ENCODE measurements around the gene FILIP1L. TPM values are rescaled to one million over a fixed set of nuclear protein-coding genes. Genes with fewer than 3 reads are reported as not detected.

Gene FILIP1L
- polyA plus RNA-seq, 1 donor (not counting 4 experiments of a cell fraction or from before 2014, with no cell fraction given): 14.7 TPM

DNA sequence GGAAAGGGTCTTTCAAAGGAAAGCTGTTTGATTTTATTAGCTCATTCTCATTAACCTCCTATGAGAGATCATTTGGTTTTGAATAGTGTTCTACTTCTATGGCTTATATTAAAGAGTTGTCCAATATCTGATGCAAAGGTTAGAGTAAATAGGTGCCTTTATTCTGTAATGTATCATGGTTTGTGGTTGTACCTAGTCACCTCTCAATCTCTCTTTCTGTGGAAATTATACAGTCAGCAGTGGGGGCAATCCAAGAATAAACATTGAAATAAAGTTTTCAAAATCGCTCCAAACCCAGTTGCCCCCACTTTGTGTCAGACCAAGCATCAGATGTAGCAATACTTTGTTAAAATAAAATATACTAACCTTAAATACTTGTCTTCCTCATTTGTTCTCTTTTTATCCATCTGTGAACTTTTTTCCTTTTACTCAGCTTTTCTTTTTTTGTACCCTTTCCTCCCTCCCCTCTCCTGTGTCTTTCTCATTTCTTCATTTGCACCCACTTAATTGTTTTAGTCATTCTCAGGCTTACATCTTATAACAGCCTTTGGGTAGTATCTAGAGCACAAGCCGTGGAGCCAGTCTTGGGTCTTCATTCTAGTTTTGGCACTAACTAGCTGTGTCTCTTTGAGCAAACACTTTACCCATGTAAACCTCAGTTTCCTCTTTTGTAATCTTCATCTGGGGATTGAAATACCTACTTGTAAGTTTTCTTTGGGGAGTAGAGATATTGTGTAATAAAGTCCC is 279.9 kb downstream of the FILIP1L start:
- no peak overlapping the region for H3K9ac ChIP-seq (ENCODE audit: control insufficient read depth, extremely low read depth, insufficient read depth, low read length)
- H3K4me1 ChIP-seq (ENCODE audit: control insufficient read depth, extremely low read depth, insufficient read depth, low read length): peaks cover 4% of the 10 kb centered on the region
- TF ChIP-seq, protein P1, sequence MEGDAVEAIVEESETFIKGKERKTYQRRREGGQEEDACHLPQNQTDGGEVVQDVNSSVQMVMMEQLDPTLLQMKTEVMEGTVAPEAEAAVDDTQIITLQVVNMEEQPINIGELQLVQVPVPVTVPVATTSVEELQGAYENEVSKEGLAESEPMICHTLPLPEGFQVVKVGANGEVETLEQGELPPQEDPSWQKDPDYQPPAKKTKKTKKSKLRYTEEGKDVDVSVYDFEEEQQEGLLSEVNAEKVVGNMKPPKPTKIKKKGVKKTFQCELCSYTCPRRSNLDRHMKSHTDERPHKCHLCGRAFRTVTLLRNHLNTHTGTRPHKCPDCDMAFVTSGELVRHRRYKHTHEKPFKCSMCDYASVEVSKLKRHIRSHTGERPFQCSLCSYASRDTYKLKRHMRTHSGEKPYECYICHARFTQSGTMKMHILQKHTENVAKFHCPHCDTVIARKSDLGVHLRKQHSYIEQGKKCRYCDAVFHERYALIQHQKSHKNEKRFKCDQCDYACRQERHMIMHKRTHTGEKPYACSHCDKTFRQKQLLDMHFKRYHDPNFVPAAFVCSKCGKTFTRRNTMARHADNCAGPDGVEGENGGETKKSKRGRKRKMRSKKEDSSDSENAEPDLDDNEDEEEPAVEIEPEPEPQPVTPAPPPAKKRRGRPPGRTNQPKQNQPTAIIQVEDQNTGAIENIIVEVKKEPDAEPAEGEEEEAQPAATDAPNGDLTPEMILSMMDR (optimal IDR thresholded peaks at IDR 0.05 in 1 of 3, IDR thresholded peaks at IDR 0.05 in 1 of 3, conservative IDR thresholded peaks at IDR 0.05 in 1 of 3; ENCODE audit: extremely low read depth in 1 of 3, insufficient read depth in 2 of 3, low read length in 3 of 3): no peak
- no peak for TF ChIP-seq EZH2 (IDR thresholded peaks at IDR 0.05; ENCODE audit: low read length)
- no peak overlapping the region for H3K4me3 ChIP-seq (ENCODE audit: control insufficient read depth in 2 of 3, extremely low read depth in 1 of 3, insufficient read depth in 2 of 3, low read depth in 1 of 3, low read length in 3 of 3)
- dilution Hi-C loops (cut with MboI; ENCODE audit: extremely low pct_ligation_motif_present, low sequenced_read_pairs): no loop called here
- H3K27ac ChIP-seq (ENCODE audit: control insufficient read depth, insufficient read depth, low read length): no peak overlapping the region
- peaks cover 32% of the 10 kb centered on the region for H3K79me2 ChIP-seq (ENCODE audit: control insufficient read depth, insufficient read depth, low read length)
- no peaks in the 10 kb centered on the region for H4K20me1 ChIP-seq (ENCODE audit: control insufficient read depth, extremely low read depth, insufficient read depth, low read length)
- H3K9me3 ChIP-seq (ENCODE audit: control insufficient read depth, low read depth, low read length): no peaks in the 10 kb centered on the region
- no peaks in the 10 kb centered on the region for H3K9me1 ChIP-seq (ENCODE audit: control insufficient read depth, extremely low read depth, insufficient read depth, low read length)
- no peak for FAIRE-seq
- no peaks in the 10 kb centered on the region for H3K36me3 ChIP-seq (ENCODE audit: control insufficient read depth in 2 of 2, extremely low read depth in 1 of 2, insufficient read depth in 2 of 2, low read length in 2 of 2)
- DNase-seq (ENCODE audit: low read depth, low spot score): no peak
- no peaks in the 10 kb centered on the region for H3K27me3 ChIP-seq (ENCODE audit: control insufficient read depth, extremely low read depth, insufficient read depth, low read length)
- no peak overlapping the region for H2AFZ ChIP-seq (ENCODE audit: control insufficient read depth, low read length)
- no peak overlapping the region for H3K4me2 ChIP-seq (ENCODE audit: control insufficient read depth, extremely low read depth, insufficient read depth, low read depth, low read length)

DNA sequence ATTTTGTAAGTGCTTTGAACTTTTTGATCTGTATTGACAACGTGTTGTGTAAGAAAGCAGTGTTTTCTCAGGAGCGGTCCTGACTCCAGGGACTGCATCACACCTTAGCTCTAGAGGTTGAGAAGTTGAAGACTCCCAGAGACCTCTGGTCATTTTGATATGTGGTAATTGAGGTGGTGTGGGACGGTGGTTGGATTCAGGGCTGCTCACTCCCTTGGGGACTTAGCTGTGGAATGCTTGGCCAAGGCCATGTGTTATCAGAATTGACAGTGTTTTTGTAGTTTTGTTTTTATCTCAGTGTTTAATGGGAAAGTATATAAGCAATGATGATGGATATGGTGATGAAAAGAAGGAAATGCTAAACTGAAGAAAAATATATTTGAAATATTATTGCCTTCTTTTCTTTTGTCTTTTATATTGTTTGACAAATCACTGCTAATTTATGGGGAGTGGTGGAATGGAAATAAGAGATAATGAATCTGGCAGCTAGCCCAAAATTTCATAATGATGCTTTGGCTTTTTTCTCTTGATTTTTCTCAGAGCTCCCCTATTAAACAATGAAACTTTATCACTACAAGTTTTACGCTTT is 280.6 kb downstream of the FILIP1L start:
- dilution Hi-C loops (cut with MboI; ENCODE audit: extremely low pct_ligation_motif_present, low sequenced_read_pairs): no loop called here
- Histone ChIP-seq H3K79me2 (ENCODE audit: control insufficient read depth, insufficient read depth, low read length) (peaks cover 34% of the 10 kb centered on the region), H3K36me3 (ENCODE audit: control insufficient read depth in 2 of 2, extremely low read depth in 1 of 2, insufficient read depth in 2 of 2, low read length in 2 of 2) (no peaks in the 10 kb centered on the region), H3K27me3 (ENCODE audit: control insufficient read depth, extremely low read depth, insufficient read depth, low read length) (no peaks in the 10 kb centered on the region), H3K9me1 (ENCODE audit: control insufficient read depth, extremely low read depth, insufficient read depth, low read length) (no peaks in the 10 kb centered on the region), H3K9ac (ENCODE audit: control insufficient read depth, extremely low read depth, insufficient read depth, low read length) (no peak overlapping the region), H3K4me1 (ENCODE audit: control insufficient read depth, extremely low read depth, insufficient read depth, low read length) (no peaks in the 10 kb centered on the region), H4K20me1 (ENCODE audit: control insufficient read depth, extremely low read depth, insufficient read depth, low read length) (no peaks in the 10 kb centered on the region), H3K27ac (ENCODE audit: control insufficient read depth, insufficient read depth, low read length) (no peak overlapping the region), H3K4me2 (ENCODE audit: control insufficient read depth, extremely low read depth, insufficient read depth, low read depth, low read length) (no peak overlapping the region), H2AFZ (ENCODE audit: control insufficient read depth, low read length) (no peak overlapping the region), H3K9me3 (ENCODE audit: control insufficient read depth, low read depth, low read length) (no peaks in the 10 kb centered on the region), H3K4me3 (ENCODE audit: control insufficient read depth in 2 of 3, extremely low read depth in 1 of 3, insufficient read depth in 2 of 3, low read depth in 1 of 3, low read length in 3 of 3) (no peak overlapping the region)
- FAIRE-seq (no peak), DNase-seq (ENCODE audit: low read depth, low spot score) (no peak)
- TF ChIP-seq, protein P1 (optimal IDR thresholded peaks at IDR 0.05 in 1 of 3, IDR thresholded peaks at IDR 0.05 in 1 of 3, conservative IDR thresholded peaks at IDR 0.05 in 1 of 3; ENCODE audit: extremely low read depth in 1 of 3, insufficient read depth in 2 of 3, low read length in 3 of 3): no peak
- no peak for TF ChIP-seq EZH2 (IDR thresholded peaks at IDR 0.05; ENCODE audit: low read length)

Measured in keratinocyte (primary cell).